Measurements from ENCODE around the gene CSNK1D.

- TF ChIP-seq GATA2 (IDR thresholded peaks at IDR 0.05; ENCODE audit: low read depth, low read length) (no peak), GATA3 (IDR thresholded peaks at IDR 0.05; ENCODE audit: low read depth, low read length) (no peak)
Measured at GRCh38 chr17:82297280-82297713, 23.8 kb upstream of the CSNK1D start.

Measured in SH-SY5Y (cell line).